ENCODE results near the gene BID. TPM values are rescaled to one million over a fixed set of nuclear protein-coding genes. Genes with fewer than 3 reads are reported as not detected.

BID gene
- total RNA-seq, 1 experiment from 2014 or later = 25.0 TPM

GRCh38 chr22:17784776-17785175 lies 10.5 kb upstream of the BID start:
- CTCF ChIA-PET = interaction anchor here (0.6 to 3.8 kb wide), 4 partner anchors 14 to 225 kb away, joined by 3 to 36 read pairs (median 3); no protein-coding TSS in a partner anchor
- intact Hi-C loops (cut with micrococcal nuclease) = loop anchor here (5.0 kb wide), 1 partner anchor 227 kb away; no protein-coding TSS in a partner anchor

GRCh38 chr22:17783773-17784480 lies 9.7 kb upstream of the BID start:
- no peak overlapping the region for H3K27ac Mint-ChIP-seq (ENCODE audit: low read depth, unreplicated experiment)
- intact Hi-C loops (cut with micrococcal nuclease) = no loop called here
- POLR2A ChIA-PET = no interaction called here
- no TSS peak for BruUV-seq (replicated peaks)
- H3K9me3 Mint-ChIP-seq (ENCODE audit: unreplicated experiment) = no peaks in the 10 kb centered on the region
- H3K4me1 Mint-ChIP-seq (ENCODE audit: insufficient read depth, unreplicated experiment) = peaks cover 30% of the 10 kb centered on the region
- CTCF ChIA-PET = interaction anchor here (0.6 kb wide), 1 partner anchor 225 kb away, joined by 4 read pairs; no protein-coding TSS in a partner anchor
- H3K27me3 Mint-ChIP-seq (ENCODE audit: insufficient read depth, unreplicated experiment) = no peaks in the 10 kb centered on the region
- no peak for DNase-seq (ENCODE audit: unreplicated experiment)
- no peaks in the 10 kb centered on the region for H3K36me3 Mint-ChIP-seq (ENCODE audit: insufficient read depth, unreplicated experiment)
- no peak for TF ChIP-seq CTCF (IDR thresholded peaks at IDR 0.05; ENCODE audit: unreplicated experiment)
- H3K4me3 Mint-ChIP-seq (ENCODE audit: unreplicated experiment) = no peak overlapping the region

More at GRCh38 chr22:17784776-17785175, 10.5 kb upstream of the BID start:
- DNase-seq (ENCODE audit: unreplicated experiment) = no peak
- Mint-ChIP-seq H3K36me3 (ENCODE audit: insufficient read depth, unreplicated experiment) (peaks cover 5% of the 10 kb centered on the region), H3K27me3 (ENCODE audit: insufficient read depth, unreplicated experiment) (no peaks in the 10 kb centered on the region), H3K9me3 (ENCODE audit: unreplicated experiment) (no peaks in the 10 kb centered on the region), H3K4me3 (ENCODE audit: unreplicated experiment) (no peak overlapping the region), H3K27ac (ENCODE audit: low read depth, unreplicated experiment) (no peak overlapping the region), H3K4me1 (ENCODE audit: insufficient read depth, unreplicated experiment) (peaks cover 30% of the 10 kb centered on the region)
- POLR2A ChIA-PET = interaction anchor here (0.7 kb wide), 1 partner anchor 64 kb away, joined by 3 read pairs; no protein-coding TSS in a partner anchor
- BruUV-seq (replicated peaks) = no TSS peak
- no peak for TF ChIP-seq CTCF (IDR thresholded peaks at IDR 0.05; ENCODE audit: unreplicated experiment)

GRCh38 chr22:17783312-17783711 lies 9.0 kb upstream of the BID start:
- POLR2A ChIA-PET = no interaction called here
- no peaks in the 10 kb centered on the region for H3K36me3 Mint-ChIP-seq (ENCODE audit: insufficient read depth, unreplicated experiment)
- no peaks in the 10 kb centered on the region for H3K27me3 Mint-ChIP-seq (ENCODE audit: insufficient read depth, unreplicated experiment)
- no peaks in the 10 kb centered on the region for H3K9me3 Mint-ChIP-seq (ENCODE audit: unreplicated experiment)
- no TSS peak for BruUV-seq (replicated peaks)
- H3K4me1 Mint-ChIP-seq (ENCODE audit: insufficient read depth, unreplicated experiment) = peaks cover 30% of the 10 kb centered on the region
- no peak for TF ChIP-seq CTCF (IDR thresholded peaks at IDR 0.05; ENCODE audit: unreplicated experiment)
- DNase-seq (ENCODE audit: unreplicated experiment) = no peak
- no peak overlapping the region for H3K4me3 Mint-ChIP-seq (ENCODE audit: unreplicated experiment)
- intact Hi-C loops (cut with micrococcal nuclease) = no loop called here
- H3K27ac Mint-ChIP-seq (ENCODE audit: low read depth, unreplicated experiment) = no peak overlapping the region
- CTCF ChIA-PET = no interaction called here

- intact Hi-C loops (cut with micrococcal nuclease) = no loop called here
- BruUV-seq (replicated peaks) = no TSS peak
- ChIA-PET CTCF (interaction anchor here (0.6 kb wide), 1 partner anchor 37 kb away, joined by 3 read pairs; no protein-coding TSS in a partner anchor), POLR2A (interaction anchor here (0.7 to 1.2 kb wide), 2 partner anchors 39 to 48 kb away, joined by 3 read pairs; no protein-coding TSS in a partner anchor)
- peaks cover 30% of the 10 kb centered on the region for H3K4me1 Mint-ChIP-seq (ENCODE audit: insufficient read depth, unreplicated experiment)
- no peaks in the 10 kb centered on the region for H3K27me3 Mint-ChIP-seq (ENCODE audit: insufficient read depth, unreplicated experiment)
- H3K36me3 Mint-ChIP-seq (ENCODE audit: insufficient read depth, unreplicated experiment) = no peaks in the 10 kb centered on the region
- no peak for DNase-seq (ENCODE audit: unreplicated experiment)
- no peak overlapping the region for H3K4me3 Mint-ChIP-seq (ENCODE audit: unreplicated experiment)
- TF ChIP-seq CTCF (IDR thresholded peaks at IDR 0.05; ENCODE audit: unreplicated experiment) = no peak
- no peaks in the 10 kb centered on the region for H3K9me3 Mint-ChIP-seq (ENCODE audit: unreplicated experiment)
- H3K27ac Mint-ChIP-seq (ENCODE audit: low read depth, unreplicated experiment) = no peak overlapping the region
Measured at GRCh38 chr22:17782621-17783020, 8.4 kb upstream of the BID start.
